ENCODE results near the gene FIGLA.
A peak's percentile ranks its signal among the peaks of the same experiment; 100 is the strongest.
"Not testable (repeated sequence)": the region's sequence is repeated elsewhere in the genome, so short reads cannot be mapped to it uniquely, and the experiment has no call there.

Gene FIGLA

DNA sequence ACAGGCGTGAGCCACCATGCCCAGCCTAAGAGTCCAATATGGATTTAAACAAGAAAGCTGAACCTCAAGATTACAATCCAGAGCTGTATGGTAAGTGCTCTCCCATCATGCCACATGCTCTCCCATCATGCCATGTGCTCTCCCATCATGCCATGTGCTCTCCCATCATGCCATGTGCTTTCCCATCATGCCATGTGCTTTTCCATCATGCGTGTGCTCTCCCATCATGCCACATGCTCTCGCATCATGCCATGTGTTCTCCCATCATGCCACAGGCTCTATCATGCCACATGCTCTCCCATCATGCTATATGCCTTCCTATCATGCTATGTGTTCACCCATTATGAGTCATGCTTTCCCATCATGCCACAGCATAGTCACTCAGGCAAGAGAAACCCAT is 43.2 kb downstream of the FIGLA start:
- no peak for DNase-seq (ENCODE audit: low spot score)
- FAIRE-seq, result no peak

DNA sequence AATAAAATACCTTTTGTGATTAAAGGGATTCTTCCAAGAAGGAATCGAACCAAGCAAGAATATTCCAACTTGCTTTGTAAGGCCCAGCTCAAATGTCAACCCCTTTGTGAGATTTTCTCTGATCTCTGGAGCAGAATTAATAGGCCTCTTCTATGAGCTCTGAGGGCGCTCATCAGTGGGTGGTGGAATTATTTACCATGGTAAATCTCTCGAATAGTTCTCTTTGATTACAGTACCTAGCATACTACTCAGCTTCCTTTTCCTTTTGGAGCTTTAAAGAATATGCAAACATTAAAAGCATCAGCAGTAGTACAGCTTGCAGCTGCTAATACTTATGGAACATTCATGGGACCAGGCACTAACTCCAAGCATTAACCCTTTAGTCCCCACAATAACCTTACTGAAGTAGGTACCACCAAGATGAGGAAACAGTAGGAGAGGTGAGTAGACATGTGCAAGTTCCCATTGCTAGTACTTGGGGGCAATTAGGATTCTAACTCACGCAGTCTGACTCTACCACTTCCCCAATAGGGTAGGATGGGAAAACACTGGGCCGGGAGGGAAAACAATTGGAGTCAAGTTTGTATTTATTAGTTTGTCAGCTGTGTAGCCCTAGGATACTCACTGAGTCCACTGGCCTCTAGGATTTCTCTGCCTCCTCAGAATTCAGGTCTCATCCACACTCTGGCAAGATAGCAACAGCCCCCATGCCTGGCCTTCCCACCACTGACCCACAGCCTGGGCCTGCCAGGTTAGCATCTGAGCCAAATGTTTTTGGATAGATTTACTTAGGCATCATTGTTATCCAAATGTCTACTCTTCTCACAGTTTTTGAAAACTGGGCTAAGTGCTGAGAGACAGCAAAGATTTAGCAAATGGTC is 44.1 kb downstream of the FIGLA start:
- DNase-seq (ENCODE audit: low spot score) (no peak), FAIRE-seq (no peak)

DNA sequence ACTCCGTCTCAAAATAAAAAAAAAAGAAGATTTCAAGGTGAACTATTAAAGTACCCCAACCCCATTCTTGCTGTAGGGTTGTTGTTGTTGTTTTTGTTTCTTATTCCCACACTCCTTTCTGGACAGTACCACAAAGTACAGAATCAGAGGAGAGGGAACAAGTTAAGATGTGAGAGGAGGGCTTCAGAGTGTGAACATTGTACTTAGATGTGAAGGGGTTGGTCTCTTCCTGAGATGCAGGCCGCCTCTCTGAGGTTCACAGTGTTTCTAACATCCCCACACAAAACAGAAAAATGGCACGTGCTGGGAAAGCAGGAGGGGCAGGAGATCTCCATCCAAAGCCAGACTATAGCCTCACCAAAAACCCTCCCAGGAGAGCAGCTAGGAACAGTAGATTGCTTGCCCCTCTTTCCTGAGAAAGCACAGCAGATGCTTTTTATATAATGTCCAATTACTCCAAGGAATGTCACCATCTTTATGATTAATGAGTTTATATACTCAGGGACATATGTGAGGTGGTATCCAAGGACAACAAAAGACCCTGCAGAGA is 45.1 kb downstream of the FIGLA start:
- FAIRE-seq (no peak), DNase-seq (ENCODE audit: low spot score) (no peak)

DNA sequence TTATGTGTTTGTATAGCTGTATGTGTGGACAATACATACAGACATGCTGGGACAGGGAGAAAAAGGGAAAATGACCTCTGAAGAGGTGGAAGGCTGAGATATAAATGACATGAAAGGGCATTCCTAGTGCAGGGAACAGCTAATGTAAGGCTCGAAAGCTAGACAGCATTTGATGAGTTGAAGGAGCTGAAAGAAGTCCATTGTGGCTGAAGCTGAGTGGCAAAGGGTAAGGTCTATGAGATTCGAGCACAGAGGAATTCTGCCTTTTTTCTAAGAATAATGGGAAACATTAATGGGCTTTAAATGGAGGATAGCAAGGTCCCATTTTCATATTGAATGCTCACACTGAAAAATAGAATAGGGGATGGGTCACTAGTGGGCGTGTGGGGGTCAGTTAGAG is 46.0 kb downstream of the FIGLA start:
- DNase-seq (ENCODE audit: low spot score) (no peak), FAIRE-seq (no peak)

DNA sequence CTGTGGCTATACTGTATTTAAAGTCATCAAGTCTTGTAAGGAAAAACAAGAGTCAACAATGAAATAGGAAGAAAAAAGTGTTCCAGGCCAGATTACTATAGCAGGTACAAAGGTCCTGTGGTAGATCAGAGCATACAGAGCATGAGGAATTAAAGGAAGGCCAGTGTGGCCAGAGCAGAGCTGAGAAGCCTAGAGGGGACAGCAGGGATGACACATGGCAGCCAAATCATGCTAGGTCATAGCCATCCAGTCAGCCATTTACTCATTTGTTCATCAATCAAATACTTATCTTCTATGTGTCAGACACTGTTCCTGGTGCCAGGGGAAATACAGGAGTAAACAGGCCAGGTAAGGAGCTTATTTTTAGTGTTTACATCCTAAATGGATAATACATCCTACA is 46.8 kb downstream of the FIGLA start:
- FAIRE-seq (no peak), DNase-seq (ENCODE audit: low spot score) (no peak)

DNA sequence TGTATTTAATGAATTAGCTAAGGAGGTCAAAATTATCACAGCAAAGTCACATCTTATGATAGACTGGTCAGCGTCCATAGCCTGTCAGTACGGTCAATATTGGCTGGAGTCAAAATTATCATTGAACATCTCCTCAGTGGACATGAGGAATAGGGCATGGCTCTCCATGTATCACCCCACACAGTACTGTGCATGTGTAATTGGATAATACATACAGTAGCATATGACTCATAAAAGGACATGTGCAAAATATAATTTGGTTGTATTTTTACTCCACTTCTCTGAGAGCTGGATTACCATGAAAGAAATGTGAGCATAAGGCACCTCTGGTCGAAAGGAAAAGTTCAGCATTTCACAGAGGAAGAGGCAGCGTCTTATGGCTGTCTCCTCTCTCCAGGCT is 47.4 kb downstream of the FIGLA start:
- FAIRE-seq, result no peak
- no peak for DNase-seq (ENCODE audit: low spot score)

DNA sequence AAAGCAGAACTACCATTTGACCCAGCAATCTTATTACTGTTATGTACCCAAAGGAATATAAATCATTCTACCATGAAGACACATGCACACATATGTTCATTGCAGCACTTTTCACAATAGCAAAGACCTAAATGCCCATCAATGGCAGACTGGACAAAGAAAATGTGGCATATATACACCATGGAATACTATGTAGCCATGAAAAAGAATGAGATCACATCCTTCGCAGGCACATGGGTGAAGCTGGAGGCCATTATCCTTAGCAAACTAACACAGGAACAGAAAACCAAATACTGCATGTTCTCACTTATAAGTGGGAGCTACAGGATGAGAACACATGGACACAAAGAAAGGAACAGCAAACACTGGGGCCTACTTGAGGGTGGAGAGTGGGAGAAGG is 51.0 kb downstream of the FIGLA start:
- FAIRE-seq; DNase-seq (ENCODE audit: low spot score): not testable (repeated sequence)

DNA sequence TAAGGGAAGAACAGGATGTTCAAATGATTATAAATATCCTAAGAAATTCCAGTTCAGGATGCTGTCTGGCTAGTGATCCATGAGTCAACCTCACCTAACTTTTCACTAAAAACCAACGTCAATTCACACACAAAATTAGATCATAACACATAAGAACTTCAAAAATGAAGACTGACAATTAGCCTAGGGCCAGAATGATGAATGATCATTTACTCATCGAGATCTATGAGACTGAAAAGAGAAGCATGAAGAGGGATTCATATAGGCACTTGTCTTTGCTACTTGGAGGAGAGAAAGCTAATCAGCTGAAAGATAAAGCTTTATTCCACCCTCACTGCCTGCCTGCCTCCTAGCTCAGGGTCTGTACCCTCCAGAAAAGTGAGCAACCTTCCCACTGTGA is 52.3 kb downstream of the FIGLA start:
- FAIRE-seq, result no peak
- no peak for DNase-seq (ENCODE audit: low spot score)

DNA sequence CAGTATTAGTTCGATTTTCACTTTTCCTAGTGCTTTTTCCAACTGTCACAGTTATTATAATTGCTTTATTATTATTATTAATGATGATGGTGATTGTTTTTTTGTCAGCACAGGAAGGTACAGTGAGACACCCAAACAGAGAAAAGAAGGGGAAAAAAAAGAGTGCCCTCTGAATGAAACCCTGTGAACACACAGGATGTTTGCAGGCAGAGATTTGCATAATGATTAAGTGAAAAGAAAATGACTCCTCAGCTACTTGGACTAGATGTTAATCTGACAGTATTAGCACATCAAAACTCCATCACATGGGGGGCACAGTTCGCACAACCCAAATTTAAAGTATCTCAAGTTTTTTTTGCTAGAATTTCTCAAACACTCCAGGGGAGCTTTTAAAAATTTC is 55.4 kb downstream of the FIGLA start:
- no peak for DNase-seq (ENCODE audit: low spot score)
- FAIRE-seq, result no peak

DNA sequence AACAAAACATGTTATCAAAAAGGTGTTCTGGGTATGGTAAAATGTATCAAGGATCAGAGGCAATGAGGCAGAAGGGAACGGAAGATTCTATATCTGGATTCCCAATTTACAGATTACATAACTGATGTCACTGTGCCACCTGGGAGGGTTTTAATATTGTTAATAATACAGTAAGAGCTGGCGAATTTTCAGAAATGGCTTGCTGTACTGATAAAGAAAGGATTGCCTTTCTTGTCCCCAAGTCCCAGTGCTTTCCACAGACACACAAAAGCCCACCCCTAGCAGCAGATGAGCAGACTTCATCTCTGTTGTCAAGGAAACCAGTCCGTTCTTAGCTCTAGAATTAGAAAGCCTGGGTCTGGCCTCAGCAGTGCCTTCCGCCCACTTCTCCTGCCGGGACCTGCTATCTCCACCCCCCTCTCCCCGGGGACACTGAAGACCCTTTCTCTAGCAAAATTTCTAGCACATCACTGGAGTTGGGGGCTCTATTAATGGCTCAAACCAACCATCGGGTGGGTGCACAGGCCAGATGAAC is 56.7 kb downstream of the FIGLA start:
- no peak for DNase-seq (ENCODE audit: low spot score)
- FAIRE-seq, result no peak

DNA sequence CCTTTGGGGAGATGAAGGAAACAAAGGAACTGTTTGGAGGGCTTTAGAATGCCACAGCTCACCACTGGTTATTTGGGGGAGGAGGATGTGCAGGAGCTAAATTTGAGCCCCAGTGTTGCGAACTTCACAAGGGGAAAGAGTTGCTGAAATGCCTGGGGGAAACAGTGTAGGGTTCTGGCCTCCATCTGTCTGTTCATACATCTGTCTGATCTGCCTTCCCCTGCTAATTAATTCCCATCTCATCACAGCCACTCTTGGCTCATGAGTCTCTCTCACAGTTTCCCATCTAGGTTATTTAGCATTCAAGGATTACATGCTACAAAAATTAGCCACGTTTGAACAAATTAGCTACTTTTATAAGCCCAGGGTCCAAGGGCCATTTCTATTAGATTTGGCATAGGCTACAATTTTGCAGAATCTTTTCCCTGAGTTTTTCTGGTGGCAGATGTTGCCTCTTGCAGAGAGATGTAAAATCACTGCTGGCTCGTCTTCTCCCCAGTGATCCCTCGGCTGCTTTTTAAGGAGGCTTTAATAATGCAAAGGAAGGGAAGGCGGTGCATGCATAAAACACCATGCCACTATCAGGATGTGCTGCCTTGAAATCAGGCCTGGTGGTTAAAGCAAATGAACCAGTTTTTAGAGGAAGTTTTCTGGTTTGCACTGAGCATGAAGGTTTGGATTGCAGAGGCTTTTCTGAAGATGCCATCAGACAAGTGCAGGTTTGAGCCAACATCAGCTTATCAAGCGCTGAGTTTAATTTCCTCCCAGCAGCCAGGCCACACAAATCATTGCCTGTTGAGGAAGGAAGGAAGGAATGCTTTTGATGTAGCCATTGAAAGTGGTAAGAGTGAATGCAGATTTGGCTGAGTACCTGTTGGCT is 57.4 kb downstream of the FIGLA start:
- FAIRE-seq (no peak), DNase-seq (ENCODE audit: low spot score) (no peak)

DNA sequence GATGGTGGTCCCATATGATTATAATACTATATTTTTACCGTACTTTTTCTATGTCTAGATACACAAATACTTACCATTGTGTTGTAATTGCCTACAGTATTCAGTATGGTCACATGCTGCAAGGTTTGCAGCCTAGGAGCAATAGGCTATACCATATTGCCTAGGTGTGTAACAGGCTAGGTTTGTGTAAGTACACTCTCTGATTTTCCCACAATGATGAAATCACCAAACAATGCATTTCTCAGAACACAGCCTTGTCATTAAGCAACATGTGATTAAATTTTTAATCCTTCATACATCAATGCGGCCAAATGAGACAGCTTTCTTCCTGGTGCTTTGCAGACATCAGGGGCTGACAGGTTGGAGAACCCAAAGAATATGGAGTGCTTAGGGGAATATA is 59.7 kb downstream of the FIGLA start:
- no peak for FAIRE-seq

DNA sequence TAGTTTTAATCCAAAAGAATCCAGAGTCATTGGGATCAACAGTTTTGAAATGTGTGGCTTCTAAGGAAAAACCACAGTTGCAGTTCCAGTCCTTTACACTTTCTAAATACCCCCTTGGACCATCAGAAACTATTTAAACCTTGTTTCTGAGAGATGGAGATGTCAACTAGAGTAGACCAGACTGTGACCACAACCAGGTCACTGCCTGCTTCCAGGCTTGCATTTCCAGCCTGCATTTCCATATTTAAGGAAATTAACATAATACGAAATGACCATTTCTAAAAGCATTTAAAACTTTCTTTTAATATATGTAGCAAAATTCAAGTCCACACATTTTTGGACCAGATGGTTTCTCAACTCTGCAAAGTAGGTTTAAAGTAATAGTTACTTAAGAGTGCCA is 60.8 kb downstream of the FIGLA start:
- DNase-seq (ENCODE audit: low spot score), result no peak
- no peak for FAIRE-seq

More for the DNA sequence above, 59.7 kb downstream of the FIGLA start:
- DNase-seq (ENCODE audit: low spot score), result no peak

DNA sequence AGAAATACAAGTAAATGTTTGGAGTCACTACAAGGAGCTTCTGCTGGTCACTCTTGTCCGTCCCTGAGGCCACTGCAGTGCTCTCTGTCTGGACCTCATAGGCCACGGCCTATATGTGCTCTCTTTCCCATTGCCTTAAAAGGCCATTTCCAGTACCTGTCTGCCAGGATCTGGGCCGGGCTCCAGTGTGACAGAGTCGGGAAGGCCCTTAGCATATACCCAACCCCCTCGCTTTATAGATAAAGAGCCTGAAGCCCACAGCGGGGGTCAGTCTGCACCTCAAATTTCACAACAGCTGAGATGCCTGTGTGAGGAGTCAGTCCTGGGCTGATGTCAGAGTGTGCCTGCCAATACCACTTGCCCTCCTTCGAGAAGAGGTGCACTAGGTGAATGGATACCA is 62.3 kb downstream of the FIGLA start:
- no peak for DNase-seq (ENCODE audit: low spot score)
- peak; percentile 30 for FAIRE-seq

Data from urothelium cell line (cell line).